ENCODE data around the gene RIC8A. TPM values are rescaled to one million over a fixed set of nuclear protein-coding genes. Genes with fewer than 3 reads are reported as not detected.
A peak's percentile ranks its signal among the peaks of the same experiment; 100 is the strongest.

The RIC8A gene
- total and polyA plus RNA-seq, 2 of the 13 experiments (the other 11 are each of a cell fraction or from before 2014, with no cell fraction given): 62.1 to 63.8 TPM

DNA sequence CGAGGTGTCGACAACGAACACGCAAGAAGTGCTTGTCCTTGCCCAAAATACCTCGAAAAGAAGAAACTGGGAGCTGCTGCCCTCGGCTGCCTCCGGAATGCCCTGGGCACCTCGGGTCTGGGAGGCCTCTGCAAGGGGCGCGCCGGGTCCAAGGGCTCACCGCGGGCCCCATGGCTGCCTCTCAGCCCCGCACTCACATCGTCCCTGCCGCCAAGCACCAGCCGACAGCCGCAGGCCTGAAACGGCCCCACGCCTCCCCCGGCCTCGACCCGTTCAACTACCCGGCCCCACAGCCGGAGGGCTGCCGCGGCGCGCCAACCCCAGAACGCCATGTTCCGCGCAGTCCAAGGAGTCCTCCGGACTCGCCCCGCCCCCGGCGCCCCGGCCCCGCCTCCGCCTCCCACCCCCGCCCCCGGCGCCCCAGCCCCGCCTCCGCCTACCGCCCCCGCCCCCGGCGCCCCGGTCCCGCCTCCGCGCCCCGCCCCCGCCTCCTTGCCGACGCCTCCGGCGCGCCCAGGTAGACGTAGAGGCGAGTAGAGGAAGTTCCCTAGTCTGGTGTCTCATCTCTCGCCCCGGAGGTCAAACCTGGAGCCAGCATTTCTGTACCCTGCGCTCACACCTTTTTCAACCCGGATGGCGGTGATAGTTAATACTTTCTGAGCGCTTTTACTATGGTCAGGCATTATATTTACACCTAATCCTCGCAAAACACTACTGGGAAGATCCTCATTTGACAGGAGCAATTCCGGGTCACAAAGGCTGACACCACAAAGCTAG, 28.7 kb downstream of the RIC8A start, which contains the start of gene SIRT3 (continued):
- no peak for TF ChIP-seq SOX6 (IDR thresholded peaks at IDR 0.05)
- TF ChIP-seq SOX6 (CRISPR knock-in tag; IDR thresholded peaks at IDR 0.05): no peak
- 0 out of 2 replicates have a peak, but pooled peaks have one; percentile 21 for TF ChIP-seq ZNF543 (CRISPR knock-in tag; IDR thresholded peaks at IDR 0.05)
- TF ChIP-seq, protein P1, sequence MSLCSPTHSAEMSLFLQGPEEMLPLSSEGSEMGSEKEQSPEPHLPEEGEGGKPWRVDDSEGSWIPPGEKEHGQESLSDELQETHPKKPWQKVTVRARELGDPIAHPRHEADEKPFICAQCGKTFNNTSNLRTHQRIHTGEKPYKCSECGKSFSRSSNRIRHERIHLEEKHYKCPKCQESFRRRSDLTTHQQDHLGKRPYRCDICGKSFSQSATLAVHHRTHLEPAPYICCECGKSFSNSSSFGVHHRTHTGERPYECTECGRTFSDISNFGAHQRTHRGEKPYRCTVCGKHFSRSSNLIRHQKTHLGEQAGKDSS (CRISPR knock-in tag; IDR thresholded peaks at IDR 0.05; ENCODE audit: borderline replicate concordance, low read depth): no peak
- TF ChIP-seq, protein P2, sequence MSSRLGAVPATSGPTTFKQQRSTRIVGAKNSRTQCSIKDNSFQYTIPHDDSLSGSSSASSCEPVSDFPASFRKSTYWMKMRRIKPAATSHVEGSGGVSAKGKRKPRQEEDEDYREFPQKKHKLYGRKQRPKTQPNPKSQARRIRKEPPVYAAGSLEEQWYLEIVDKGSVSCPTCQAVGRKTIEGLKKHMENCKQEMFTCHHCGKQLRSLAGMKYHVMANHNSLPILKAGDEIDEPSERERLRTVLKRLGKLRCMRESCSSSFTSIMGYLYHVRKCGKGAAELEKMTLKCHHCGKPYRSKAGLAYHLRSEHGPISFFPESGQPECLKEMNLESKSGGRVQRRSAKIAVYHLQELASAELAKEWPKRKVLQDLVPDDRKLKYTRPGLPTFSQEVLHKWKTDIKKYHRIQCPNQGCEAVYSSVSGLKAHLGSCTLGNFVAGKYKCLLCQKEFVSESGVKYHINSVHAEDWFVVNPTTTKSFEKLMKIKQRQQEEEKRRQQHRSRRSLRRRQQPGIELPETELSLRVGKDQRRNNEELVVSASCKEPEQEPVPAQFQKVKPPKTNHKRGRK (CRISPR knock-in tag; IDR thresholded peaks at IDR 0.05): no peak
- TF ChIP-seq ZNF451 (CRISPR knock-in tag; IDR thresholded peaks at IDR 0.05): no peak
- no peak for TF ChIP-seq NFYB (CRISPR knock-in tag; IDR thresholded peaks at IDR 0.05)
- no peak for TF ChIP-seq ZNF24 (IDR thresholded peaks at IDR 0.05)
- TF ChIP-seq KAT7 (CRISPR knock-in tag; IDR thresholded peaks at IDR 0.05; ENCODE audit: borderline replicate concordance): no peak; the same call in 1 of the 2 replicates
- no peak for TF ChIP-seq RNF2 (conservative IDR thresholded peaks at IDR 0.05; ENCODE audit: low read depth)
- no peak for TF ChIP-seq ZNF138 (CRISPR knock-in tag; IDR thresholded peaks at IDR 0.05; ENCODE audit: low read depth)
- 0 out of 2 replicates have a peak, but pooled peaks have one; percentile 23 for TF ChIP-seq ZIK1 (CRISPR knock-in tag; IDR thresholded peaks at IDR 0.05; ENCODE audit: borderline replicate concordance, low read depth)
- TF ChIP-seq NFKB2 (CRISPR knock-in tag; IDR thresholded peaks at IDR 0.05; ENCODE audit: borderline replicate concordance): peak; percentile 83; the same call in 1 of the 2 replicates
- TF ChIP-seq ZNF720 (CRISPR knock-in tag; IDR thresholded peaks at IDR 0.05): no peak
- TF ChIP-seq, protein P3, sequence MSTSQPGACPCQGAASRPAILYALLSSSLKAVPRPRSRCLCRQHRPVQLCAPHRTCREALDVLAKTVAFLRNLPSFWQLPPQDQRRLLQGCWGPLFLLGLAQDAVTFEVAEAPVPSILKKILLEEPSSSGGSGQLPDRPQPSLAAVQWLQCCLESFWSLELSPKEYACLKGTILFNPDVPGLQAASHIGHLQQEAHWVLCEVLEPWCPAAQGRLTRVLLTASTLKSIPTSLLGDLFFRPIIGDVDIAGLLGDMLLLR (CRISPR knock-in tag; IDR thresholded peaks at IDR 0.05): no peak
- TF ChIP-seq ZFP41 (CRISPR knock-in tag; IDR thresholded peaks at IDR 0.05; ENCODE audit: borderline replicate concordance): no peak
- TF ChIP-seq ZNF782 (CRISPR knock-in tag; IDR thresholded peaks at IDR 0.05; ENCODE audit: borderline replicate concordance): 0 out of 2 replicates have a peak, but pooled peaks have one; percentile 42
- TF ChIP-seq, protein P4, sequence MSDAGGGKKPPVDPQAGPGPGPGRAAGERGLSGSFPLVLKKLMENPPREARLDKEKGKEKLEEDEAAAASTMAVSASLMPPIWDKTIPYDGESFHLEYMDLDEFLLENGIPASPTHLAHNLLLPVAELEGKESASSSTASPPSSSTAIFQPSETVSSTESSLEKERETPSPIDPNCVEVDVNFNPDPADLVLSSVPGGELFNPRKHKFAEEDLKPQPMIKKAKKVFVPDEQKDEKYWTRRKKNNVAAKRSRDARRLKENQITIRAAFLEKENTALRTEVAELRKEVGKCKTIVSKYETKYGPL (CRISPR knock-in tag; IDR thresholded peaks at IDR 0.05): no peak
- no peak for TF ChIP-seq ZNF235 (CRISPR knock-in tag; IDR thresholded peaks at IDR 0.05; ENCODE audit: borderline replicate concordance)
- TF ChIP-seq, protein P5, sequence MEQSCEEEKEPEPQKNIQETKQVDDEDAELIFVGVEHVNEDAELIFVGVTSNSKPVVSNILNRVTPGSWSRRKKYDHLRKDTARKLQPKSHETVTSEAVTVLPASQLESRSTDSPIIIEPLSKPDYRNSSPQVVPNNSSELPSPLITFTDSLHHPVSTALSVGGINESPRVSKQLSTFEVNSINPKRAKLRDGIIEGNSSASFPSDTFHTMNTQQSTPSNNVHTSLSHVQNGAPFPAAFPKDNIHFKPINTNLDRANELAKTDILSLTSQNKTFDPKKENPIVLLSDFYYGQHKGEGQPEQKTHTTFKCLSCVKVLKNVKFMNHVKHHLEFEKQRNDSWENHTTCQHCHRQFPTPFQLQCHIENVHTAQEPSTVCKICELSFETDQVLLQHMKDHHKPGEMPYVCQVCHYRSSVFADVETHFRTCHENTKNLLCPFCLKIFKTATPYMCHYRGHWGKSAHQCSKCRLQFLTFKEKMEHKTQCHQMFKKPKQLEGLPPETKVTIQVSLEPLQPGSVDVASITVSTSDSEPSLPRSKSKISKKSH (CRISPR knock-in tag; IDR thresholded peaks at IDR 0.05; ENCODE audit: borderline replicate concordance): 0 out of 2 replicates have a peak, but pooled peaks have one; percentile 51
- no peak for TF ChIP-seq KLF13 (CRISPR knock-in tag; IDR thresholded peaks at IDR 0.05)
- peak; percentile 57; the same call in 1 of the 2 replicates for TF ChIP-seq HOXA3 (CRISPR knock-in tag; IDR thresholded peaks at IDR 0.05)
- no peak for TF ChIP-seq RARG (CRISPR knock-in tag; IDR thresholded peaks at IDR 0.05; ENCODE audit: low read depth)
- no peak for TF ChIP-seq ZBTB1 (CRISPR knock-in tag; IDR thresholded peaks at IDR 0.05; ENCODE audit: borderline replicate concordance)
- TF ChIP-seq ZBTB7B (CRISPR knock-in tag; IDR thresholded peaks at IDR 0.05): peak; percentile 62; the same call in 1 of the 2 replicates
- TF ChIP-seq POLR2AphosphoS5 (IDR thresholded peaks at IDR 0.05; ENCODE audit: low read depth, low read length): peak; percentile 75
